HG03575 (cell line): ENCODE data around the gene CDH4.
"Not testable (repeated sequence)": the region's sequence is repeated elsewhere in the genome, so short reads cannot be mapped to it uniquely, and the experiment has no call there.

Experiments used
- ATAC-seq: cut with Tn5 transposase; IDR thresholded peaks from one replicate; pipeline ENCODE4 v1.9.1; 2021; ENCODE audit not compliant: unreplicated experiment, insufficient number of reproducible peaks, low FRiP score; ENCODE audit errors: extremely low read depth

The CDH4 gene

GRCh38 chr20:61982951-61983315 lies 730.9 kb downstream of the CDH4 start:
- ATAC-seq: no peak

GRCh38 chr20:61983965-61984364 lies 731.9 kb downstream of the CDH4 start:
- no peak for ATAC-seq

- not testable (repeated sequence) for ATAC-seq
Observed at GRCh38 chr20:61984431-61984830, 732.4 kb downstream of the CDH4 start.

- no peak for ATAC-seq
Observed at GRCh38 chr20:61985096-61985495, 733.0 kb downstream of the CDH4 start.

GRCh38 chr20:61986762-61987321 lies 734.8 kb downstream of the CDH4 start:
- no peak for ATAC-seq

- ATAC-seq: no peak
Observed at GRCh38 chr20:61988665-61989064, 736.6 kb downstream of the CDH4 start.

- no peak for ATAC-seq
Observed at GRCh38 chr20:61989741-61990140, 737.7 kb downstream of the CDH4 start.
